GM06990 (cell line): ENCODE results near the gene DAB2IP.

ENCODE experiments used
- DNase-seq: peaks from one replicate; pipeline ENCODE4 v3.0.0-alpha.2; 2011; ENCODE audit not compliant: insufficient read length; ENCODE audit errors: extremely low read depth
- H3K27me3 ChIP-seq: replicated peaks from 2 replicates; pipeline ENCODE4 v1.6.0; 2011; ENCODE audit warnings: low read length; ENCODE audit not compliant: control insufficient read depth, insufficient read depth
- H3K36me3 ChIP-seq: 2 replicates; pipeline ENCODE4 v1.5.1; 2011; ENCODE audit warnings: low read length; ENCODE audit not compliant: control insufficient read depth, insufficient read depth
- H3K4me3 ChIP-seq: replicated peaks from 2 replicates; pipeline ENCODE4 v1.5.1; 2011; ENCODE audit warnings: low read depth, mild to moderate bottlenecking, control low read depth, low read length
- TF ChIP-seq, protein P1 (sequence below): IDR thresholded peaks from 2 replicates; pipeline ENCODE4 v1.5.1; 2011; ENCODE audit warnings: low read length, control low read depth, mild to moderate bottlenecking, inconsistent platforms; ENCODE audit not compliant: insufficient read depth, poor library complexity, severe bottlenecking

The DAB2IP gene

DNA sequence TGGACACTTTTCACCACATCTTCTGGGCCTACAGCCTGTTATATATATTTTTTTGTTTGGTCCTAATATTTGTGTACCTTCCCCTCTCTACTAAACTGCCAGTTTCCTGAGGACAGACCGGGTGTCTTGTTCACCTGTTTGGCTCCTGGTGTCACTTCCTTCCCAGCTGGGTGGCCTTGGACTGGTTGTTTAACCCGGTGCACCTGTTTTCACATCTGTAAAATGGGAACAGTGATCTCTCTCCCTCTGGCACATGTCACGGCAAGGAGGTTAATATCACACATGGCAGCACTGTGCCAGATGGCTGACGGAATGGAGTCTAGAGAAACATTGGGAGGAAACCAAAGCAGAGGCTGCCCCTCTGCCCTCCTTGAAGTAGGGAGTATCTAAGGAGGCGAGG lies 79.7 kb downstream of the DAB2IP start:
- no peaks in the 10 kb centered on the region for H3K36me3 ChIP-seq
- H3K4me3 ChIP-seq, result no peak overlapping the region
- H3K27me3 ChIP-seq, result peaks cover 1% of the 10 kb centered on the region; the same call in 1 of the 2 replicates
- no peak for DNase-seq
- TF ChIP-seq, protein P1, sequence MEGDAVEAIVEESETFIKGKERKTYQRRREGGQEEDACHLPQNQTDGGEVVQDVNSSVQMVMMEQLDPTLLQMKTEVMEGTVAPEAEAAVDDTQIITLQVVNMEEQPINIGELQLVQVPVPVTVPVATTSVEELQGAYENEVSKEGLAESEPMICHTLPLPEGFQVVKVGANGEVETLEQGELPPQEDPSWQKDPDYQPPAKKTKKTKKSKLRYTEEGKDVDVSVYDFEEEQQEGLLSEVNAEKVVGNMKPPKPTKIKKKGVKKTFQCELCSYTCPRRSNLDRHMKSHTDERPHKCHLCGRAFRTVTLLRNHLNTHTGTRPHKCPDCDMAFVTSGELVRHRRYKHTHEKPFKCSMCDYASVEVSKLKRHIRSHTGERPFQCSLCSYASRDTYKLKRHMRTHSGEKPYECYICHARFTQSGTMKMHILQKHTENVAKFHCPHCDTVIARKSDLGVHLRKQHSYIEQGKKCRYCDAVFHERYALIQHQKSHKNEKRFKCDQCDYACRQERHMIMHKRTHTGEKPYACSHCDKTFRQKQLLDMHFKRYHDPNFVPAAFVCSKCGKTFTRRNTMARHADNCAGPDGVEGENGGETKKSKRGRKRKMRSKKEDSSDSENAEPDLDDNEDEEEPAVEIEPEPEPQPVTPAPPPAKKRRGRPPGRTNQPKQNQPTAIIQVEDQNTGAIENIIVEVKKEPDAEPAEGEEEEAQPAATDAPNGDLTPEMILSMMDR, result no peak

DNA sequence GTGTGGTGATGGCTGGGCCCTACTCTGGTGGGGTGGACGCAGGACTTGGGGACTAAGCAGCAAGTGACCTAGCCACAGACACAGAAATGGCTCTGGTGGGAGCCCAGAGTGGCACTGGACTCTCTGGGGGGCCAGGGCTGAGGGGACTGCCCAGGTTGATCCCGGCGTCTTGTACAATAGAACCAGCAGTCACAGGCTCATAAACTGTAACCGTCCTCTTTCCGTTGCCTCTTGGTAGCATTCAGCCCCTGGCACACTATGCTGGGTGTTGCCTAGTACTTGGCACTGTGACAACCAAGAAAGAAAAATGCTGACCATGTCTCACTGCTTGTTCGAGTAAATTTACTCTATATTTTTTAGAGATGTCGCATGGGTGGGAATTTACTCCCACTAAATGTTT lies 80.5 kb downstream of the DAB2IP start:
- no peak for DNase-seq
- no peak overlapping the region for H3K4me3 ChIP-seq
- peaks cover 1% of the 10 kb centered on the region; the same call in 1 of the 2 replicates for H3K27me3 ChIP-seq
- TF ChIP-seq, protein P1, result no peak
- no peaks in the 10 kb centered on the region for H3K36me3 ChIP-seq

DNA sequence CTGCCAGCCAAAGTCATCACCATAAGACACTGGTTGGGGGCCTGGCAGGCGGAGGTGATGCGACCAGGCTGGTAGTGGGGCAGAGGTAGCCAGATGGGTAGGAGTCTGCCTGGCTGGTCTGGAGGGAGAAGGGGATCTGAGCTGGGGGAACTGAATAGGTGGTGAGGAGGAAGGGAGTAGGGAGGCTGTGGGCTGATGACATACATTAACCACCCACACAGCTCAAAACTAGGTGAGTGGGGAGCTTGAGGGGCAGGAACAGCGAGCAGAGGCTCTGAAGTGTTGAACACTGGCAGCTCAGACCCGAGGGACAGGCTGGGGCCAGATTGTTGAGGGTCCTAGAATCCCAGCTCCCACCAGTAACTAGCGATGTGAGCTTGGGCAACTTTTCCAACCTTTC lies 81.0 kb downstream of the DAB2IP start:
- Histone ChIP-seq H3K27me3 (peaks cover 1% of the 10 kb centered on the region; the same call in 1 of the 2 replicates), H3K36me3 (no peaks in the 10 kb centered on the region), H3K4me3 (no peak overlapping the region)
- no peak for DNase-seq
- TF ChIP-seq, protein P1, result no peak

DNA sequence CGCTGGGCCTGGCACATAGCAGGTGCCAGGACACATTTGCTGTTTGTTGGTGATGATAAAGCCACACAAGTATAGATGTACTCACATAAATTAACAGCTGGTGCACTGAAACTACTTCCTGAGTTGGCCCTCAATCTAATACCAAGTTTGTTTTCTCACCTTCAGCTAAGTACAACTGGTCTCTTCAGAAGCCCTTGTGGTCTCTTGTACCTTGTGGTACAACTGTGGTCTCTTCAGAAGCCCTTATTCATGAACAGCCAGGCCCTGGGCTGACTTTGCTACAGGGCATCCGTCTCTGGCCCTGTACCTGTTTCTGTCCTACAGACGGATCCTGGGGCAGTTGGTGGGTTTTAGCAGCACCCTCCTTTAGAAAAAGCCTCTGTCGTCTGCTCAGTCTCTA lies 81.5 kb downstream of the DAB2IP start:
- peaks cover 1% of the 10 kb centered on the region; the same call in 1 of the 2 replicates for H3K27me3 ChIP-seq
- DNase-seq, result no peak
- H3K36me3 ChIP-seq, result no peaks in the 10 kb centered on the region
- no peak overlapping the region for H3K4me3 ChIP-seq
- TF ChIP-seq, protein P1, result no peak

DNA sequence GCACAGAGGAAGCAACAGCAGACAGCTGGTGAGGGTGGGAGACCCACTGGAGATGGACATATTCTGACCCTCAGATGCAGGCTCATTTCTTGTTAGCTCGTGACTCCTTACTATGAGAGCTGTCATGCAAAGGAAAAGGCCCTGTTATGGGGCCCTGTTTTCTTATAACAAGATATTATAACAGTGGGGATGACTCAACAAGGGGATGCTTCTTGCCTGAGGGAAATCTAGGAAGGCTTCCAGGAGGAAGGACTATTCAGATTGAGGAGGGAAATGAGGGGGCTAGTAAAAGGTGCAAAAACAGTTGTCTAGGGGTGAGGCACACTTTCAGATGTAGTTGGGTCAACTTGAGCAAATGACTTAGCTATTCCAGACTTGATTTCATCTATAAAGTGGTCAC lies 83.0 kb downstream of the DAB2IP start:
- Histone ChIP-seq H3K27me3 (peaks cover 1% of the 10 kb centered on the region; the same call in 1 of the 2 replicates), H3K4me3 (no peak overlapping the region), H3K36me3 (no peaks in the 10 kb centered on the region)
- TF ChIP-seq, protein P1, result no peak
- no peak for DNase-seq
